Germinal center (tissue), 1 donor: Measurements from ENCODE around the gene ZNF397.

Source experiments
- DNase-seq: peaks from one replicate; pipeline ENCODE4 v3.0.0; 2012; ENCODE audit warnings: mixed read lengths, low spot score

The ZNF397 gene

DNA sequence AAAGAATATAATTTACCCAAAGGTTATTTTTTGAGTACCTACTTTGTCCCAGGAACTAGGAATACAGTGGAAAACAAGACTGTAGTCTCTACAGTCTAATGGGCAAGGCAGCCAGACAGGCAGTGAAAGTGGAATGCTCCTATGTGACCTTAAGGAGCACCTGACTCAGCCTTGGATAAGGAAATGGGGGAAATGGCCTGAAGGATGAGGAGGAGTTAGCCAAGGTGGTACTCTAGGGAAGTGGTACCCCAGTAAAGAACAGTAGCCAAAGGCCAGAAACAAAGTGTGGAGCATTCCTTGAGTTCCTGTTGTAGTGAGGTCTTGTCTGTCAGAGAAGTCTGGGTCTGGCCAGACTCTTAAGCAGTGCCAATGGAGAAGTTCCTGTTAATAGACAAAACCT, 6.0 kb downstream of the ZNF397 start:
- DNase-seq, result no peak

DNA sequence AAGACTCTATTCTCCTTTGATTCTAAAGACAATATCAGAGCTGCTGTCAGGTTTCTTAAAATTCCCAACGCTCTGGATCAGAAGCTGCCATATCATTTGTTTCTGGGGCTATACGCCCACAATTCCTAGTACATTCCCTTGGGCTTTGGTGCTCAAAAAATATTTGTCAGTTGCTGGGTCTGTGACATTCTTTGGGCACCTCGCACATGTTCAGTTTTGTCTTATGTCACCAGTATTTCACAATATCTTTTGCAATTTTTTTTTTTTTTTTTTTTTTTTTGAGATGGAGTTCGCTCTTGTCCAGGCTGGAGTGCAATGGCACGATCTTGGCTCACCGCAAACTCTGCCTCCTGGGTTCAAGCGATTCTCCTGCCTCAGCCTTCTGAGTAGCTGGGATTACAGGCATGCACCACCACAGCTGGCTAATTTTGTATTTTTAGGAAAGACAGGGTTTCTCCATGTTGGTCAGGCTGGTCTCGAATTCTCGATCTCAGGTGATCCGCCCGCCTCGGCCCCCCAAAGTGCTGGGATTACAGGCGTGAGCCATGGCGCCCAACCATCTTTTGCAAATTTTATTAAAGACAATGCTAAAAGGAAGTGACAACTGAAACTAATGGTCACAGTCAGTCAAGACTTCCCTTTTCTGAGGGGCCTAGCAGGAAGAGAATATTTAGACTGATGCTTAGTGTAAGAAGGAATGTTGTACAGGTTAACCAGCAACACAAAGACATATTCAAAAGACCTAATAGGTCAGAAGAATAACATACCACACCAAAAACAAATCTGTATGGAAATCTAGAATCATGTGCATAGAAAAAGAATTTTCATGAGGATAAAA, 6.8 kb downstream of the ZNF397 start:
- DNase-seq, result peak; percentile 39

DNA sequence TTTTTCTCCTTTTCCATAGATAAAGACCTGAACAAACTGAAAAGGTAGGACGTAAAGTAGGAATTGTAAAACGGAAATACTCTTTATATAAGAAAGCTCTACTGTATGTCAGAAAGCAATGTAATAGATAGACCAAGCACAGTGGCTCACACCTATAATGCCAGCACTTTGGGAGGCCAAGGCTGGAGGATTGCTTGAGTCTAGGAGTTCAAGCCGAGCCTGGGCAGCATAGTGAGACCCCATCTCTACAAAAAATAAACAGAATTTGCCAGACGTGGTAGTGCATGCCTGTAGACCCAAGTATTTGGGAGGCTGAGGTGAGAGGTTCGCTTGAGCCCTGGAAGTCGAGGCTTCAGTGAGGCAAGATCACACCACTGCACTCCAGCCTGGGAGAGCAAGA, 7.6 kb downstream of the ZNF397 start:
- no peak for DNase-seq

DNA sequence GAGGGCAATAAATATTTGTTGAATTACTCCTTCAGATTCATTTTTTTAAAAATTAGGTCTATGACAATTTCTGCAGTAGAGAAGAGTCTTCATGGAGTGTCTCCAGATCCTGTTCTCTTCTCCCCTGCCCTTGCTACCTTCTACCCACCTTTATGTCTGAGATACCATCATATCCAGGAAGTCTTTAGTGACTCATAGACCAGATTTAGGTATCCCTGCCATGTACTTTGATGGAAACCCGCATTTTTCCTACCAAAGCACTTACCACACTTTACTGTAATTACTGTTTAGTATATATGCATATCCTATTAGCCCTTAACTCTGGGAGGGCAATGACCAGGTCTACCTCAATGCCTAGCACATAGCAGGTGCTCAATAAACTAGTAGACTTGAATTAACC, 11.6 kb downstream of the ZNF397 start:
- no peak for DNase-seq

DNA sequence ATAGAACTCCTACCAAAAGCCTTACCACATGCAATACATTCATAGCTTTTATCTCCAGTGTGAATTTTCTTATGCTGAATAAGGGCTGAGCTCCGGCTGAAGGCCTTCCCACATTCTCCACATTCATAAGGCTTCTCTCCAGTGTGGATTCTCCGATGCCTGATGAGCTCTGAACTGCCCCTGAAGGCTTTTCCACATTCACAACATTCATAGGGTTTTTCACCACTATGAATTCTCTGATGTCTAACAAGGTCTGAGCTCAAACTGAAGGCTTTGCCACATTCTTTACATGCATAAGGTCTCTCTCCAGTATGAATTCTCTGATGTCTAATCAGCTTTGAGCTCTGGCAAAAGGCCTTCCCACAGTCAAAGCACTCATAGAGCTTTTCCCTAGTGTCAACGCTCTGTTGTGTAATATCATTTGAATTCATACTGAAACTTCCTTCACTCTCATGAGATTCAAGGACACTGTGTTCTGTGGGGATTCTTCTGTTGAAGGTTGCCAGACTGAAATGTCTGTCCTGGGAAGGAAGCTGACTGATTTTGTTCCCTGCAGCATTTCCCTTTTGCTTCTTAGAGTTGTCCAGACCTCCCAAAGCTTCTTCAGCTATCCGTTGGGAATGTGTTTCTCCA, 12.9 kb downstream of the ZNF397 start:
- DNase-seq, result no peak

DNA sequence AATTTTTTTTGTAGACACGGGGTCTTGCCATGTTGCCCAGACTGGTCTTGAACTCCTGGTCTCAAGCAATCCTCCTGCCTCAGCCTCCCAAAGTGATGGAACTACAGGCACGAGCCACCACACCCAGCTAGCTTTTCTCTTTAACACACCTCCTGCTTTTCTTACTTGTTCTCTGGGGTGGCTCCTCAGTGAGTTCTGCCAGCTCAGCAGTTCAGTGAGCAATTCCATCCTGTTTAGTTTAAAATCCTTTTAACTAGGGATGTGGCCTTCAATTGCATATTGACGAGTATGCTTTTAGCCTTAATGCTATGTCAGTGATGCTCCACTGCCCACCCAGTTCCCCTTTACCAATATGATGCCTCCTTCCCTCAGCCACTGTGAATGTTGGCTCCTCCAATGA, 16.1 kb downstream of the ZNF397 start:
- DNase-seq, result no peak

DNA sequence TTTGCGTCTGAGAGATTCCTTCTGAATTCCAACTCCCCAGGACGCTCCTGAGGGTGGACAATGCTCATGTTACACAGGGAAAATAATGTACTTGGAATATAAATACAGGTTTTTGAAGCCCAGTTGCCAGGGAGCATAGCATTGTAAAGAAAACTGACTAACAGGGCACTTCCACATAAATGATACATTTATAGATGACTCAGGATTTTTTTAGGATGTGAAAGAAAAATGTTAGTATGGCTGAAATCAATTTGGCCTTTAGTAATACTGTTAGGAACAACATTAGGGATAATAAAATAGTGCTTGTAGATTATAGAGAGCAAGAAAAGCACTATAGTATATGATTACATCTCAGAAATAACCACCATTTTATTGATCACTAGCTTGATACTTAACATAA, 23.6 kb downstream of the ZNF397 start:
- no peak for DNase-seq

DNA sequence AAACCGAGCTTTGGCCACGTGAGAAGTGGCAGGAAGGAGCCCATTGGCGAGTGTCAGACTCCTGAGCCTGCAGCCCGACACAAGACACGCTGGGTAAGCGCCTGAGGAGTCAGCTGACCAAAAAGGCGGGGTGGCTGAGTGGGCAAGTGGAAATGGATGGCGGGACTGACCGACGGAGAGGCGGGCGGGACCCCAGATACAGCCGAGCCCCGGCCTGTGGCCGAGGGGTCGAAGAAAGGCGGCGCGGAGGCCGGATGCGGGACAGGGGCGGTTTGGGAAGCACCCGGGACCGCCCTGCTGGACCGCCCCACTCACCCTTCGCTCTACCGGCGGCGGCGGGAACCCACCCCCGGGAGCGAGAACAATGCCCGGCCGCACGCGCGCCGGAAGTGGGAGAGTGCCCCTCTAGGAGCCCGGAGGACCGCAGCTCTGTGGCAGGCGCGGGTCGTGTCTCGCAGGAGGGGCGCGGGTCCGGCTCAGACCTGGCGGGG, 26.4 kb downstream of the ZNF397 start:
- peak; percentile 68 for DNase-seq

DNA sequence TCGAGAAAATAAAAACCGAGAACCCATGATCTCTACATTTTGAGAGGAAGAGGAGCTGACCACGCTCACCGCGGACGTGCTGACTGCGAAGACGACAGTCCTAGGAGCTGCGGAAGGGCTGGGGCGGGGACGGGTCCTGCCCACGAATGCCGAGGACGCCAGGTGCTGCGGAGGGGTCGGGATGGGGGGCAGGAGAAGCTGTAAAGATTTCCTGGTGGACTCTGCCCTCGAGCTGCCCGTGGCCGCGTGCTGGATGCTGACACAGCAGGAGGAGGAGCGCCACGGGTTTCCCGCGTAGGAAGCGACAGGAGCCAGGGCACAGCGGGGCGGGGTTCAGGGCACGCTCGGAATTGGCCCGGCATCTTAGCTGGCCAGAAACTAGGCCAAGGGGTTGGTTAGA, 27.0 kb downstream of the ZNF397 start:
- DNase-seq, result no peak

DNA sequence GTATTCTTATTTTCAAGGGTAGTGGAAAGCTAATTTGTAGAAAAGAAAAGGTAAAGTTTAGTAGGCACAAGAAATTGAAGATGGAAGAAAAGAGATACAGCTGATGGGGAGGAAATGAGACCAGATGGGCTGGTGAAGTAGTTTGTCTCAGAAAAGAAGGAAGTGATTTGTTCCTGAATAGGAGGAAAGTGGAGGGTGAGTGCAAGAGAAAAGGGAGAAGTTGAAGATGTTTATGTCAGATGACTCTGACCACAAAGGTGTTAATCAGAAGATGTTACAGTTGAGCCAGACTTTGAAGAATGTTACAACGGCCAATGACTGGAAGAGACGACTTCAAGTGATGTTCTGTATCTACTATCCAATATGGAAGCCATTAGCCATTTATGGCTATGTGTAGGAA, 28.0 kb downstream of the ZNF397 start:
- DNase-seq, result peak; percentile 46

DNA sequence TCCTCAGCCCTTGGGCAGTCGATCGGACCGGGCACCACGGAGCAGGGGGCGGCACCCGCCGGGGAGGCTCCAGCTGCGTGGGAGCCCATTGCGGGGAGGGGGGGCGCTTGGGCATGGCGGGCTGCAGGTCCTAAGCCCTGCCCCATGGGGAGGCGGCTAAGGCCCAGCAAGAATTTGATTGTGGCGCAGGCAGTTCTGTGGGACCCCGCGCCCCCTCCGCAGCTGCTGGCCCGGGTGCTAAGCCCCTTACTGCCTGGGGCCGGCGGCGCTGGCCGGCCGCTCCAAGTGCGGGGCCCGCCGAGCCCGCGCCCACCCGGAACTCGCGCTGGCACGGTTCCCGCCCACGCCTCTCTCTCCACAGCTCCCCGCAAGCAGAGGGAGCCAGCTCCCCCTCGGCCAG, 30.8 kb downstream of the ZNF397 start:
- no peak for DNase-seq

DNA sequence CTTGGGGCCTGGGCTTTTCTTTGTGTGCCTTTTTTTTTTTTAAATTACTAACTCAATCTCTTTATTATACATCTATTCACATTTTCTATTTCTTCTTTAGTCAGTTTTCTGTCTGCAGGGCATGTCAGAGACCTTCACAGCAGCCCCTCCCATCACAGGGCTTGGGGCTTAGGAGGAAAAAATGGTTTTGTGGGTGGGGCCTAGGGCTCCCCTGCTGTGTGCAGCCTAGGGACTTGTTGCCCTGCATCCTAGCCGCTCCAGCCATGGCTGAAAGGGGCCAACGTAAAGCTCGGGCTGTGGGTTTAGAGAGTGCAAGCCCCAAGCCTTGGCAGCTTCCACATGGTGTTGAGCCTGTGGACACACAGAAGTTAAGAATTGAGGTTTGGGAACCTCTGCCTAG, 35.4 kb downstream of the ZNF397 start:
- DNase-seq, result no peak

DNA sequence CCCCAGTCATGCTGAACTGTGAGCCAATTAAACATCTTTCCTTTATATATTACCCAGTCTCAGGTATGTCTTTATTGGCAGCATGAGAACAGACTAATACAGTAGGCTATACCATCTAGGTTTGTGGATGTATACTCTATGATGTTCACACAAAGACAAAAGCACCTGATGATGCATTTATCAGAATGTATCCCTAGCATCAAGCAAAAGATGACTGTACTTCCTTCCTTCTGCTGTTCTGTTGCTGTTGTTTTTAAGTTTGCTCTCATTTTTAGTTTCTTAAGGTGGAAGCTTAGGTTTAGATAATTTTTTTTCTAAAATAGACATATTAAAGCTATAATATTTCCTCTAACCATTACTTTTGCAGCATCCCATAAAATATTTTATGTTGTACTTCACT, 36.8 kb downstream of the ZNF397 start:
- no peak for DNase-seq

DNA sequence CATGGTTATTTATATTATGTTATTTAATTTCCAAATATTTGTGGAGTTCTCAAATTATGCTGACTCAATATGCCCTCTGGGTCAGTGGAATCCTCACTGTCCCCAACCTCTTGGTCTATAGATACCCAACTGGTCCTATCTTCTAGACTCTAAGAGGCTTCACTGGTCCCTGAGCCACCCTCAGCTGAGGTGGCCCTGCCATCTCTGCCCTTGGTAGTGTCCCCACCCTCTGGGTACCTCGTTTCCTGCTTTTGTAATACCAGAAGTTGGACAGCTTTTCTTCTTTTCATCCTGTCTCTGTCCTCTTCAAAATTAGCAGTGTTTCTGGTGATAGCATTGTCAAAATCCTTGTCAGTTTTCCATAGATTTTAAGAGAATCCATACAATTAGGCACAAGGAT, 37.3 kb downstream of the ZNF397 start:
- no peak for DNase-seq

DNA sequence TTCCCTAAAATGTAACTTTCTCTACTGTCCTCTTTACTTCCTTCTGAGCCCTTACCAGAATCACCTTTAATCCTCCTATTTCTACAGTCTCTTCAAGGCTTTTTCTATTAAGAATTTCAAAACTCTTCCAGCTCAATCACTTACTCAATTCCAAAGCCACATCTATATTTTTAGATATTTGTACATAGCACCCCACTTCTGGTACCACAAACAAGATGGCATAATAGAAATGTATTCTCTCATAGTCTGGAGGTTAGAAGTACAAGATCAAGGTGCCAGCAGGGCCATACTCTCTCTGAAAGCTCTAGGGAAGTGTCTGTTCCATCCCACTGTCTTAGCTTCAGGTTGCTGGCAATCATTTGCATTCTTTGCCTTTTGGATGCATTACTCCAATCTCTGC, 38.1 kb downstream of the ZNF397 start:
- DNase-seq, result no peak

DNA sequence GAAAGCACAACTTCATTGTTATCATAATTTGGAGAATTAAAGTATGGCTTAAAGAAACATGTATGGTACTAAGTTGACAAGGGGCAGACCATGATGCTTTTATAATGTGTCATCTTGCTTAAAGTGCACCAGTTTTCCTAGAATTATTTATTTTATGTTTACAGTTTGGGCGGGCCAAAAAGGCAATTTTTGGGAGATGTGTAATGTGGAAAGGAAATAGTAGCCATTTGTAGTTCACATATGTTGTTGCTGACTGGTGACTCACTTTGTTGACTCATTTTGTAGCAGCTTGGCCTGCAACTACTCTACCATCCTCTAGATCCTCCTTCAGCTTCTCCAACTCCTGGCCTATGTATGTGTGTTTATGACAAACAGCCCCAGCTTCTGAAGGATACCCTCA, 41.5 kb downstream of the ZNF397 start:
- no peak for DNase-seq

DNA sequence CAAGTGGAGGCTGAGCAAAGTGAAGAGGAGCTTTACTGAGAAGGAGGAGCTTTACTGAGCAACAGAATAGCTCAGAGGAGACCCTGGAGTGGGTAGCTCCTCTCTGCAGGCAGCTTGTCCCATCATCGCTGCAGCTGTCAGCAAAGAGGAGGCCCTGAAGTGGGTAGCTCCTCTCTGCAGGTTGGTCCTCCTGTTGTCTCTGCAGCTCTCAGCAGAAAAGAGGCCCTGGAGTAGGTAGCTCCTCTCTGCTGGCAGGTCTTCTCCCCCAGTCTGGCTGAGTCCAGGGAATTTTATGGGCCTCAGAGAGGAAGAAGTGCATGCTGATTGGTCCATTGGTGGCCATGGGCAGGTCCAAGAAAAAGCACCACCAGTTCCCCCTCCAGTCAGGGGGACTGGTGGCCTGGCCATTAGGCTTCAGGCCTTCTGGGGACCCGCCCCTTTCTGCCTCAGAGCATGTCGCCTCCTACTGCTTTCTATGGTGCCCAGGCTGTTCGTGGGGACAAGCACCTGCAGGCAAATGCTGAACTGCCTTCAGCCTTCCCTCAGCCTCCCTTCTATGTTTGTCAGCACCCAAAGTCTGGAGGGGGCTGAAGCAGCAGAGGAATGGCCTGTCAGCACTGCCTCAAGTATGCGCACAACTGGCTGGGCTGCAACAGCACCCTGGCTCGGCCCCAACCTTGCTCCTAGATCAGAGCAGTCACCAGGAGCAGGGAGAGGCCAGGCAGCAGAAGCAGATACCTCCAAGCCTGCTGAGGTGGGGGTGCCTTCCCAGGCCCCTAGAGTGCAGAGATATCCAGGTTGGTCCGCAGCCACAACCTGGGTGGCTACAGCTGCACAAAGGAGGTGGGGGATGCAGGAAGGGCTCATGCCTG, 43.3 kb downstream of the ZNF397 start:
- DNase-seq, result no peak

DNA sequence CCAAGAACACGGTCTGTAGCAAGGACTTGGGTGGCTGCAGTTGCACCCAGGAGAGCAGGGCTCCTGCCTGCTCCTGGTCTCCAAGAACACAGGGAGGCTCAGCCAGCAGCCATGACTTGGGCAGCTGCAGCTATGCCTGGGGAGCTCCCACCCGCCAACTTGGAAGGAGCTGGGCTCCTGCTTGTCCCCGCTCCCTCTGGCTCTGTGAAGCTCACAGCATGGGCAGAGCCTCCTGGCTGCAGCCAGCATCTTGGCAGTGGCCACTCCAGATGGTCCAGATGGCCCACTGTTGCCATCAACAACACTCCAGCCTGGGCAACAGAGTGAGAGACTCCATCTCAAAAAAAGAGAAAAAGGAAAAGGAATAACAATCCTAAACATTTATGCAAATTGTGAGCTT, 44.0 kb downstream of the ZNF397 start:
- no peak for DNase-seq

DNA sequence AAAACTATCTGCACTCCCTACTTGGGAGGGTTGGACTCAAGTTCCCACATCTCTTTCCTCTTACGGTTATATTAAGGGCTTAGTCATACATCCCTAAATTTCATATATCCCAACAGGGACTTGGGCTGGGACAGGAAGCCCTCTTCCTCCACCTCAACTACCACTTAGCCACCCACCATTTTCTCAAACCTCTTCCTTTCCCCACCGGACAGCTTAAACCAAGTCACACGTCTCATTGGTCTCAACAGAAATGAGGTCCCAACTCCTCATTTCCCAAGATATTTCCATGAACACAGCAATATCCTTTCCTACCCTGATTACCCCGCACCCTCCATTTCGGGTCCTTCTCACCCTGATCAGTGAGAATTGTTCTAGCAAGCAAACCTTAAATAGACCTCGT, 48.5 kb downstream of the ZNF397 start:
- DNase-seq, result no peak

DNA sequence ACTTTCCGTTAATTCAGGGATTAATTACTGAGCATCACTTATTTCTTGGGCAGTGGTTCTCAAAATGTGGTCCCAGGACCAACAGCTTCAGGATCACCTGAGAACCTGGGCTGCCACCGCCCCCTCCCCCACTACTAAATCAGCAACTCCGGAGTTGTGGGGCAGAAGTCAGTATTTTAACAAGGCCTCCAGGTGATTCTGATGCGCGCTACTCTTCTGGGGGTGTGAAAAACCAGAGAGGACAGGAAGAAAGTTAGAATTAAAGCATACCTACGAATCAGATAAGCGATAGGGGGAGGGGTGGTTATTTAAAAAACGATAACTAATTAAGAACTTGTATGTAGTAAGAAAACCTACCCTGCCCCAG, 48.9 kb downstream of the ZNF397 start:
- peak; percentile 44 for DNase-seq

DNA sequence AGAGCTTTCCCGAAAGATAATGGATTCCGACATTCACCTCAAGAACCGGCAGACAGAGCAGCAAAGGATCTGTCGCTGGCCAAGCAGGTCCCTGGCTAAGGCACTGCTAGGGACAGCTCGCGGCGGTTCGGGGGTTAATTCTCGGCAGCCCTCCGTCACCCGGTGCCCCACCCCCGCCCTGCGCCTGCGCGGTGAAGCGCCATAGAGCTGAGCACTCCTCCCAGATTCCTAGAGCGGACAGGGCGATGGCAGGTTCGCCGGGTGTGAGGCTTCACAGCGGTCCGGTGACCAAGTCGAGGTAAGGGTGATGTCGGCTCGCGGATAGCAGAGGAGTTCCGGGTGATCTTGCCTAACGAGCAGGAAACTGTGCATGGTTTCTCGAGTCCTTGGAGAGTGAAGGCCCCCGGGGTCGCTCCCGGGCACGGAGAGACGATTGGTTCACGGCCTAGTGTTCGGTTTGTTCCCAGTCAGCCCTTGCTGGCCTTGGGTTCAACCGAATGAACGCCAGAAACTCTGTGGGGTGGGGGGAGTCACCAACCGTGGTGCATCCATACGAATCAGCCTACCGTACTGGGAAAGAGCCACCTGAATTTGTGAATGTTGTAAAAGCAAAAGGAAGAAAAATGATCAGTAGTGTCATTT, 49.4 kb downstream of the ZNF397 start, which contains the start of gene ZSCAN30:
ZSCAN30 (minus strand) TSS at position 136 of the 642 bp plus-strand sequence. CDS start 25,877 bp downstream, outside the sequence.
- peak; percentile 93 for DNase-seq

DNA sequence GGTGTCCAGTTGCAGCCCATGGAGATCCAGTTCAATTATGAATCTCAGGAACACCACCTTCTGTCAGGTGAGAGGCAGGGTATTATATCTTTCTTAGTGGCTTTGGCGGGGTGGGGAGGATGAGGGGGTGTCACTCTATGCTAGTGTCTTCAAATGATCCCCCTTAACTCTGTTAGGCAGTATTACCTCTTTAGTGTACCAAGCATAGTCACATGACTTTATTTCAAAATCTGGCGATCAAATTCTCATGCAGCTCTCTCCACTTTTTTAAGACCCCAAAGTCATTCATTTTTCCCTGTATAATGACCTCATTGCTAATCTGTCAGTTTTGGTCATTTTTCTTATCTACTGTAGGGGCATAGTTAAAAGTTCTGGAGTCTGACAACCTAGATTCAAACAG, 50.3 kb downstream of the ZNF397 start:
- no peak for DNase-seq
